Ishikawa (cell line): ENCODE measurements around the gene AATK.

Experiments
- NFIC ChIP-seq: IDR thresholded peaks from 2 replicates; pipeline ENCODE4 v1.6.1; 2012
- USF1 ChIP-seq: IDR thresholded peaks from 2 replicates; pipeline ENCODE4 v1.6.1; 2012

GRCh38 chr17:81144423-81144781 is 21.6 kb downstream of the AATK start:
- TF ChIP-seq NFIC, result no peak
- no peak for TF ChIP-seq USF1
